Measurements from ENCODE around the gene ZNF664.

ZNF664 gene

GRCh38 chr12:123997033-123997822 is 24.2 kb downstream of the ZNF664 start:
- H3K4me3 ChIP-seq (ENCODE audit: low read length), result no peak overlapping the region
- TF ChIP-seq CTCF (IDR thresholded peaks at IDR 0.05; ENCODE audit: insufficient read depth, low read depth, low read length, missing control alignments), result no peak
- no peak for DNase-seq (ENCODE audit: low read depth)

- H3K4me3 ChIP-seq (ENCODE audit: low read length), result no peak overlapping the region
- TF ChIP-seq CTCF (IDR thresholded peaks at IDR 0.05; ENCODE audit: insufficient read depth, low read depth, low read length, missing control alignments), result no peak
- DNase-seq (ENCODE audit: low read depth), result no peak
Observed at GRCh38 chr12:123997908-123998307, 24.9 kb downstream of the ZNF664 start.

- no peak for DNase-seq (ENCODE audit: low read depth)
- no peak for TF ChIP-seq CTCF (IDR thresholded peaks at IDR 0.05; ENCODE audit: insufficient read depth, low read depth, low read length, missing control alignments)
- no peak overlapping the region for H3K4me3 ChIP-seq (ENCODE audit: low read length)
Observed at GRCh38 chr12:123998344-123998990, 25.5 kb downstream of the ZNF664 start.

GRCh38 chr12:123998991-123999359 is 26.0 kb downstream of the ZNF664 start:
- no peak overlapping the region for H3K4me3 ChIP-seq (ENCODE audit: low read length)
- DNase-seq (ENCODE audit: low read depth), result no peak
- TF ChIP-seq CTCF (IDR thresholded peaks at IDR 0.05; ENCODE audit: insufficient read depth, low read depth, low read length, missing control alignments), result no peak

GRCh38 chr12:124000111-124000510 is 27.1 kb downstream of the ZNF664 start:
- DNase-seq (ENCODE audit: low read depth), result no peak
- TF ChIP-seq CTCF (IDR thresholded peaks at IDR 0.05; ENCODE audit: insufficient read depth, low read depth, low read length, missing control alignments), result no peak
- no peak overlapping the region for H3K4me3 ChIP-seq (ENCODE audit: low read length)

GRCh38 chr12:124001343-124001742 is 28.3 kb downstream of the ZNF664 start:
- no peak for TF ChIP-seq CTCF (IDR thresholded peaks at IDR 0.05; ENCODE audit: insufficient read depth, low read depth, low read length, missing control alignments)
- no peak overlapping the region for H3K4me3 ChIP-seq (ENCODE audit: low read length)
- no peak for DNase-seq (ENCODE audit: low read depth)

All from epithelial cell of esophagus (primary cell).